Head of caudate nucleus (tissue), 42 donors: ENCODE measurements around the gene ECE2.

Experiments used
- DNase-seq, 42 donors: peaks; one replicate each; pipeline versions ENCODE4 v3.0.0 to v3.0.0-alpha.2; 2020 to 2021; ENCODE audit warnings: mixed read lengths in 7 of 42
- intact Hi-C: fragments of 100-400 bp; cut with DNase I; formaldehyde crosslinking; loops from one replicate; pipeline ENCODE4 v1.15.0; 2022

Gene ECE2

GRCh38 chr3:184299488-184300377 is 23.9 kb downstream of the ECE2 start:
- intact Hi-C loops: loop anchor here (1.0 kb wide), 1 partner anchor 113 kb away; the partner anchor contains the start of gene ABCF3
- DNase-seq: no peak

- intact Hi-C loops: no loop called here
- DNase-seq: no peak
These were observed 24.5 kb downstream of the ECE2 start for GRCh38 chr3:184300378-184300720.

- intact Hi-C loops: no loop called here
- DNase-seq: no peak
These were observed 29.8 kb downstream of the ECE2 start for GRCh38 chr3:184305577-184305976.

GRCh38 chr3:184306341-184306972 is 30.6 kb downstream of the ECE2 start:
- intact Hi-C loops: no loop called here
- no peak for DNase-seq

GRCh38 chr3:184307915-184308314 is 32.1 kb downstream of the ECE2 start:
- intact Hi-C loops: no loop called here
- DNase-seq: no peak

- DNase-seq: no peak
- intact Hi-C loops: no loop called here
These were observed 32.9 kb downstream of the ECE2 start for GRCh38 chr3:184308744-184309143.

GRCh38 chr3:184311633-184312032 is 35.8 kb downstream of the ECE2 start:
- intact Hi-C loops: no loop called here
- no peak for DNase-seq

GRCh38 chr3:184314363-184314699 is 38.5 kb downstream of the ECE2 start, which contains the start of gene EIF4G1:
Gene EIF4G1 (plus strand): TSS chr3:184314606. CDS start chr3:184315797, 1,191 bp downstream.
- intact Hi-C loops: no loop called here
- DNase-seq: peak; percentile 83 to 98 (median 94)

GRCh38 chr3:184314700-184315542 is 39.1 kb downstream of the ECE2 start:
- DNase-seq: peak in 36 of 42 donors; percentile 35 to 85 (median 63)
- intact Hi-C loops: no loop called here

- intact Hi-C loops: no loop called here
- DNase-seq: no peak
These were observed 39.7 kb downstream of the ECE2 start for GRCh38 chr3:184315543-184315867.

- DNase-seq: no peak
- intact Hi-C loops: no loop called here
These were observed 40.2 kb downstream of the ECE2 start for GRCh38 chr3:184315871-184316661.

- intact Hi-C loops: no loop called here
- no peak for DNase-seq
These were observed 41.0 kb downstream of the ECE2 start for GRCh38 chr3:184316792-184317191.

- intact Hi-C loops: no loop called here
These were observed 41.4 kb downstream of the ECE2 start for GRCh38 chr3:184317201-184317600.

GRCh38 chr3:184320104-184320445 is 44.3 kb downstream of the ECE2 start:
- intact Hi-C loops: no loop called here
- peak; percentile 88 to 99 (median 96) for DNase-seq

More at GRCh38 chr3:184317201-184317600, 41.4 kb downstream of the ECE2 start:
- DNase-seq: no peak

- intact Hi-C loops: no loop called here
- no peak for DNase-seq
These were observed 45.8 kb downstream of the ECE2 start for GRCh38 chr3:184321666-184322065.

GRCh38 chr3:184322731-184323487 is 47.1 kb downstream of the ECE2 start:
- intact Hi-C loops: no loop called here
- no peak for DNase-seq

- no peak for DNase-seq
- intact Hi-C loops: no loop called here
These were observed 47.9 kb downstream of the ECE2 start for GRCh38 chr3:184323696-184324095.

GRCh38 chr3:184325269-184325668 is 49.4 kb downstream of the ECE2 start:
- intact Hi-C loops: no loop called here
- no peak for DNase-seq
